Activated CD4-positive, alpha-beta memory T cell treated with anti-CD3 and anti-CD28 coated beads for 36 hours (primary cell): ENCODE data around the gene CLIC5. TPM values are rescaled to one million over a fixed set of nuclear protein-coding genes. Genes with fewer than 3 reads are reported as not detected.

ENCODE experiments used
- CTCF ChIA-PET: fragments of 350-600 bp; sonication (Branson Sonifier 250); formaldehyde crosslinking; loops from one replicate; lab custom pipeline; 2021; ENCODE audit warnings: antibody characterized with exemption, inconsistent platforms; lab: Charles Lee
- POLR2A ChIA-PET: fragments of 350-600 bp; sonication (Branson Sonifier 250); formaldehyde crosslinking; loops from one replicate; lab custom pipeline; 2021; ENCODE audit warnings: antibody characterized with exemption; lab: Charles Lee
- DNase-seq: peaks from one replicate; pipeline ENCODE4 v3.0.0-alpha.2; 2020
- H3K27ac Mint-ChIP-seq: one replicate; pipeline ENCODE4 v1.8.0; 2021; ENCODE audit warnings: mixed read lengths
- H3K27me3 Mint-ChIP-seq: one replicate; pipeline ENCODE4 v1.8.0; 2021; ENCODE audit warnings: mixed read lengths
- H3K36me3 Mint-ChIP-seq: one replicate; pipeline ENCODE4 v1.8.0; 2021; ENCODE audit warnings: mixed read lengths
- H3K4me1 Mint-ChIP-seq: one replicate; pipeline ENCODE4 v1.8.0; 2021; ENCODE audit warnings: low read depth, mixed read lengths
- H3K4me3 Mint-ChIP-seq: one replicate; pipeline ENCODE4 v1.8.0; 2021; ENCODE audit warnings: mild to moderate bottlenecking, mixed read lengths
- H3K9me3 Mint-ChIP-seq: one replicate; pipeline ENCODE4 v1.8.0; 2021; ENCODE audit warnings: mixed read lengths
- intact Hi-C: fragments of 100-400 bp; cut with micrococcal nuclease; formaldehyde crosslinking; loops from one replicate; pipeline ENCODE4 v1.15.1; 2023
- total RNA-seq, 2 experiments: library from RNA; stranded (reverse); gene quantifications; one replicate each; pipeline ENCODE4 v1.2.3, GENCODE V29; 2021

CLIC5 gene
- total RNA-seq, 2 experiments from 2014 or later: 8.0 to 8.5 TPM

GRCh38 chr6:45872827-45873365, 142.8 kb downstream of the CLIC5 start:
- Mint-ChIP-seq H3K4me3 (no peak overlapping the region), H3K27me3 (peaks cover 10% of the 10 kb centered on the region), H3K36me3 (no peaks in the 10 kb centered on the region), H3K9me3 (no peaks in the 10 kb centered on the region), H3K27ac (no peak overlapping the region), H3K4me1 (no peaks in the 10 kb centered on the region)
- no peak for DNase-seq
- CTCF ChIA-PET: no interaction called here
- intact Hi-C loops: no loop called here
- POLR2A ChIA-PET: no interaction called here

GRCh38 chr6:45870531-45870930, 145.1 kb downstream of the CLIC5 start:
- Mint-ChIP-seq H3K27ac (no peak overlapping the region), H3K4me1 (no peaks in the 10 kb centered on the region), H3K4me3 (no peak overlapping the region), H3K27me3 (peaks cover 14% of the 10 kb centered on the region), H3K36me3 (no peaks in the 10 kb centered on the region), H3K9me3 (no peaks in the 10 kb centered on the region)
- POLR2A ChIA-PET: no interaction called here
- DNase-seq: no peak
- CTCF ChIA-PET: no interaction called here
- intact Hi-C loops: no loop called here

GRCh38 chr6:45864651-45865050, 151.0 kb downstream of the CLIC5 start:
- H3K36me3 Mint-ChIP-seq: no peaks in the 10 kb centered on the region
- no peak for DNase-seq
- no peak overlapping the region for H3K4me3 Mint-ChIP-seq
- H3K4me1 Mint-ChIP-seq: no peaks in the 10 kb centered on the region
- no peak overlapping the region for H3K27ac Mint-ChIP-seq
- no peaks in the 10 kb centered on the region for H3K9me3 Mint-ChIP-seq
- ChIA-PET POLR2A (no interaction called here), CTCF (interaction anchor here (1.4 kb wide), 1 partner anchor 66 kb away, joined by 4 read pairs; no protein-coding TSS in a partner anchor)
- H3K27me3 Mint-ChIP-seq: peaks cover 14% of the 10 kb centered on the region
- intact Hi-C loops: no loop called here

- ChIA-PET CTCF (no interaction called here), POLR2A (no interaction called here)
- Mint-ChIP-seq H3K27ac (no peak overlapping the region), H3K9me3 (no peaks in the 10 kb centered on the region), H3K4me1 (no peaks in the 10 kb centered on the region), H3K27me3 (peaks cover 11% of the 10 kb centered on the region), H3K36me3 (no peaks in the 10 kb centered on the region), H3K4me3 (no peak overlapping the region)
- intact Hi-C loops: no loop called here
- no peak for DNase-seq
These were observed 157.0 kb downstream of the CLIC5 start for GRCh38 chr6:45858691-45859090.

GRCh38 chr6:45857827-45858226, 157.8 kb downstream of the CLIC5 start:
- no peak for DNase-seq
- H3K4me1 Mint-ChIP-seq: no peaks in the 10 kb centered on the region
- ChIA-PET CTCF (no interaction called here), POLR2A (no interaction called here)
- H3K27ac Mint-ChIP-seq: no peak overlapping the region
- H3K27me3 Mint-ChIP-seq: peaks cover 14% of the 10 kb centered on the region
- intact Hi-C loops: no loop called here
- H3K36me3 Mint-ChIP-seq: no peaks in the 10 kb centered on the region
- H3K4me3 Mint-ChIP-seq: no peak overlapping the region
- H3K9me3 Mint-ChIP-seq: no peaks in the 10 kb centered on the region

GRCh38 chr6:45855642-45856394, 159.8 kb downstream of the CLIC5 start:
- POLR2A ChIA-PET: no interaction called here
- Mint-ChIP-seq H3K9me3 (no peaks in the 10 kb centered on the region), H3K4me1 (no peaks in the 10 kb centered on the region), H3K27ac (no peak overlapping the region), H3K27me3 (peaks cover 19% of the 10 kb centered on the region), H3K4me3 (no peak overlapping the region), H3K36me3 (no peaks in the 10 kb centered on the region)
- DNase-seq: no peak
- intact Hi-C loops: no loop called here
- CTCF ChIA-PET: no interaction called here

GRCh38 chr6:45854149-45854742, 161.4 kb downstream of the CLIC5 start:
- intact Hi-C loops: no loop called here
- no peak overlapping the region for H3K27ac Mint-ChIP-seq
- no peaks in the 10 kb centered on the region for H3K36me3 Mint-ChIP-seq
- H3K4me1 Mint-ChIP-seq: no peaks in the 10 kb centered on the region
- no peaks in the 10 kb centered on the region for H3K9me3 Mint-ChIP-seq
- peaks cover 15% of the 10 kb centered on the region for H3K27me3 Mint-ChIP-seq
- ChIA-PET CTCF (no interaction called here), POLR2A (no interaction called here)
- no peak overlapping the region for H3K4me3 Mint-ChIP-seq
- no peak for DNase-seq

- peaks cover 15% of the 10 kb centered on the region for H3K27me3 Mint-ChIP-seq
- DNase-seq: no peak
- ChIA-PET CTCF (no interaction called here), POLR2A (no interaction called here)
- intact Hi-C loops: no loop called here
- H3K4me1 Mint-ChIP-seq: no peaks in the 10 kb centered on the region
- H3K27ac Mint-ChIP-seq: no peak overlapping the region
- H3K9me3 Mint-ChIP-seq: no peaks in the 10 kb centered on the region
- no peaks in the 10 kb centered on the region for H3K36me3 Mint-ChIP-seq
- H3K4me3 Mint-ChIP-seq: no peak overlapping the region
These were observed 164.6 kb downstream of the CLIC5 start for GRCh38 chr6:45851034-45851400.

GRCh38 chr6:45850378-45851033, 165.2 kb downstream of the CLIC5 start:
- Mint-ChIP-seq H3K4me1 (no peaks in the 10 kb centered on the region), H3K27ac (no peak overlapping the region), H3K9me3 (no peaks in the 10 kb centered on the region), H3K4me3 (no peak overlapping the region), H3K27me3 (peaks cover 15% of the 10 kb centered on the region), H3K36me3 (no peaks in the 10 kb centered on the region)
- no peak for DNase-seq
- intact Hi-C loops: no loop called here
- ChIA-PET CTCF (no interaction called here), POLR2A (no interaction called here)

GRCh38 chr6:45845567-45845966, 170.1 kb downstream of the CLIC5 start:
- Mint-ChIP-seq H3K4me3 (no peak overlapping the region), H3K36me3 (no peaks in the 10 kb centered on the region)

GRCh38 chr6:45844986-45845385, 170.7 kb downstream of the CLIC5 start:
- ChIA-PET POLR2A (no interaction called here), CTCF (no interaction called here)
- Mint-ChIP-seq H3K27ac (no peak overlapping the region), H3K9me3 (no peaks in the 10 kb centered on the region), H3K27me3 (no peaks in the 10 kb centered on the region), H3K4me1 (no peaks in the 10 kb centered on the region), H3K36me3 (no peaks in the 10 kb centered on the region), H3K4me3 (no peak overlapping the region)
- intact Hi-C loops: no loop called here
- no peak for DNase-seq

More at GRCh38 chr6:45845567-45845966, 170.1 kb downstream of the CLIC5 start:
- intact Hi-C loops: no loop called here
- H3K27me3 Mint-ChIP-seq: no peaks in the 10 kb centered on the region
- H3K27ac Mint-ChIP-seq: no peak overlapping the region
- ChIA-PET POLR2A (no interaction called here), CTCF (no interaction called here)
- no peaks in the 10 kb centered on the region for H3K4me1 Mint-ChIP-seq
- no peaks in the 10 kb centered on the region for H3K9me3 Mint-ChIP-seq
- no peak for DNase-seq

GRCh38 chr6:45843848-45844521, 171.7 kb downstream of the CLIC5 start:
- intact Hi-C loops: no loop called here
- Mint-ChIP-seq H3K36me3 (no peaks in the 10 kb centered on the region), H3K27me3 (no peaks in the 10 kb centered on the region), H3K27ac (no peak overlapping the region), H3K9me3 (no peaks in the 10 kb centered on the region), H3K4me1 (no peaks in the 10 kb centered on the region), H3K4me3 (no peak overlapping the region)
- POLR2A ChIA-PET: no interaction called here
- no peak for DNase-seq
- CTCF ChIA-PET: interaction anchor here (0.6 kb wide), 1 partner anchor 80 kb away, joined by 4 read pairs; no protein-coding TSS in a partner anchor
